Measurements from ENCODE around the gene PYGO1.
A peak's percentile ranks its signal among the peaks of the same experiment; 100 is the strongest.

The PYGO1 gene

GRCh38 chr15:55552451-55552850, 35.7 kb downstream of the PYGO1 start:
- DNase-seq (ENCODE audit: low read depth), result peak; percentile 9
- H3K4me3 ChIP-seq (ENCODE audit: low read depth, low read length), result no peak overlapping the region
- no peak for TF ChIP-seq CTCF (IDR thresholded peaks at IDR 0.05; ENCODE audit: insufficient read depth, low read depth, low read length, missing control alignments)

- DNase-seq (ENCODE audit: low read depth), result no peak
- no peak for TF ChIP-seq CTCF (IDR thresholded peaks at IDR 0.05; ENCODE audit: insufficient read depth, low read depth, low read length, missing control alignments)
- H3K4me3 ChIP-seq (ENCODE audit: low read depth, low read length), result no peak overlapping the region
Measured at GRCh38 chr15:55549305-55549704, 38.8 kb downstream of the PYGO1 start.

- no peak for TF ChIP-seq CTCF (IDR thresholded peaks at IDR 0.05; ENCODE audit: insufficient read depth, low read depth, low read length, missing control alignments)
- DNase-seq (ENCODE audit: low read depth), result no peak
Measured at GRCh38 chr15:55546718-55547117, 41.4 kb downstream of the PYGO1 start.

GRCh38 chr15:55535436-55535835, 52.7 kb downstream of the PYGO1 start:
- no peak for TF ChIP-seq CTCF (IDR thresholded peaks at IDR 0.05; ENCODE audit: insufficient read depth, low read depth, low read length, missing control alignments)
- DNase-seq (ENCODE audit: low read depth), result peak; percentile 26
- H3K4me3 ChIP-seq (ENCODE audit: low read depth, low read length), result no peak overlapping the region

More at GRCh38 chr15:55546718-55547117, 41.4 kb downstream of the PYGO1 start:
- no peak overlapping the region for H3K4me3 ChIP-seq (ENCODE audit: low read depth, low read length)

GRCh38 chr15:55532944-55533343, 55.2 kb downstream of the PYGO1 start:
- no peak for DNase-seq (ENCODE audit: low read depth)

GRCh38 chr15:55530861-55531313, 57.3 kb downstream of the PYGO1 start:
- no peak overlapping the region for H3K4me3 ChIP-seq (ENCODE audit: low read depth, low read length)
- DNase-seq (ENCODE audit: low read depth), result peak; percentile 23
- no peak for TF ChIP-seq CTCF (IDR thresholded peaks at IDR 0.05; ENCODE audit: insufficient read depth, low read depth, low read length, missing control alignments)

More at GRCh38 chr15:55532944-55533343, 55.2 kb downstream of the PYGO1 start:
- no peak for TF ChIP-seq CTCF (IDR thresholded peaks at IDR 0.05; ENCODE audit: insufficient read depth, low read depth, low read length, missing control alignments)
- H3K4me3 ChIP-seq (ENCODE audit: low read depth, low read length), result no peak overlapping the region

GRCh38 chr15:55528812-55529211, 59.3 kb downstream of the PYGO1 start:
- H3K4me3 ChIP-seq (ENCODE audit: low read depth, low read length), result no peak overlapping the region
- no peak for DNase-seq (ENCODE audit: low read depth)
- no peak for TF ChIP-seq CTCF (IDR thresholded peaks at IDR 0.05; ENCODE audit: insufficient read depth, low read depth, low read length, missing control alignments)
